ENCODE data around the gene RABGAP1L.
"Not testable (repeated sequence)": the region's sequence is repeated elsewhere in the genome, so short reads cannot be mapped to it uniquely, and the experiment has no call there.

RABGAP1L gene

DNA sequence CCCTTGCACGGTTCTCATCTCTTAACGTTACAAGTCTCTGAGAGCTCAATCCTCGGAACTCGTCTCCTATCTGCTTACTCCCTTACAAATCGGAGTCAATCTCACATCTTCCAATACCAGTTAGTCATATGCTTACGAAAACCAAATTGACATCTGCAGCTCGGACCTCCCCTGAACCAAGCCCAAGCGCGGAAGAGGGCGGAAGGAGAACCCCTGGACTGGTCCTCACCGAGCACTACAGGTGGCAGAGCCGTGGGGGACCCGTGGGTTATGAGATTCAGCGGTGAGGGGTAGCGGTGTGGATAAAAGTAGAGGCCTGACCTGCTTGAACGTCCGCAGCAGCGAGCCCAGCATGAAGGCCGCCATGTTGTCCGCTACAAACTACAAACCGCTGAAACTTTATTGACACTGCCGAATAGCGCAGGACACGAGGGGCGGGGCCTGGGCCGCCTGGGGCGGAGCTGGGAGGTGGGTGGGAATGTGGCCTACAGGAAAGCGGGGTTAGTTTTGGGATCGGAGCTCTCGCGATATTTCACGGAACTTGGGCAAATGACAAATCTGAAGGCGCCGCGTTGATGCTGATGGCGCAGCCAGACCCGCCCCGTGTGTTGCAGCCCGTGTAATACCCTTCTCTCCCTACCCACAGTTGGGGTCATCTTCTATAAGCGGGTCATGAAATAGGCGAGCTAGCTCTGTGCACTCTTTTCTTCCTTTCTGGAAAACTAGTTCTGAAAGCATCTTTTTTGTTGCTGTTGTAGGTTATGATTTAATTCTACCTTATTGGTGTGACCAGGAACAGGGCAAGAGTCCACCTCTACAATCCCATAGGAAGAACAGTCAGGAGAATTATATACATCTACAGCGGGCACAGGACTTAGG lies 864.0 kb downstream of the RABGAP1L start, which contains the start of gene MRPS14:
Gene MRPS14, minus strand, starts transcription at position 383 of the 879 bp plus-strand sequence. Its CDS starts 17 bp downstream, at position 366.
- DNase-seq, result peak; percentile 98

DNA sequence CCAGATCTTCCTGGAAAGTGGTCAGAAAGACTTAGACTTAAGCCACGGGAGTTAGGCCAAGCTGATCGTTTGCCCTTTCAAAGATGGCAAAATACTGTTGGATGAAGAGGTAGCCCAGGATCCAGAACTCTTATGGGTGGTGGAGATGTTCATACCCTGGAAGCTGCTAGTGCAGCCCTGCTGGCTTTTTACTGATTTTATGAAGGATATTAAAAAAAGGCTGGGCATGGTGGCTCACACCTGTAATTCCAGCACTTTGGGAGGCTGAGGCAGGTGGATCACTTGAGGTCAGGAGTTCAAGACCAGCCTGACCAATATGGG lies 864.6 kb downstream of the RABGAP1L start:
- DNase-seq, result not testable (repeated sequence)

DNA sequence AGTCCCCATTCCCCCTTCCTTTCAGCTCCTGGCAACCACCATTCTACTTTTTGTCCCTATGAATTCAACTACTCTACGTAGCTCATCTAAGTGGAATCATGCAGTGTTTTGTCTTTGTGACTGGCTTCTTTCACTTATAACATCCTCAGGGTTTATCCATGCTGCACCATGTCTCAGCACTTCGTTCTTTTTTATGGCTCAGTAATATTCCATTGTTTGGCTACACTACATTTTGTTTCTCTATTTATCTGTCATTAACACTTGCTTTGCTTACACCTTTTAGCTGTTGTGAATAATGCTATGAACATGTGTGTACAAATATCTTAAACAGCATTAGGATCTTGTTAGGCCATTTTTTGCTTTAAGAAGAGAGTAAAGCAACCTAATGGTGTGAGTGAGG lies 865.5 kb downstream of the RABGAP1L start:
- DNase-seq, result no peak

DNA sequence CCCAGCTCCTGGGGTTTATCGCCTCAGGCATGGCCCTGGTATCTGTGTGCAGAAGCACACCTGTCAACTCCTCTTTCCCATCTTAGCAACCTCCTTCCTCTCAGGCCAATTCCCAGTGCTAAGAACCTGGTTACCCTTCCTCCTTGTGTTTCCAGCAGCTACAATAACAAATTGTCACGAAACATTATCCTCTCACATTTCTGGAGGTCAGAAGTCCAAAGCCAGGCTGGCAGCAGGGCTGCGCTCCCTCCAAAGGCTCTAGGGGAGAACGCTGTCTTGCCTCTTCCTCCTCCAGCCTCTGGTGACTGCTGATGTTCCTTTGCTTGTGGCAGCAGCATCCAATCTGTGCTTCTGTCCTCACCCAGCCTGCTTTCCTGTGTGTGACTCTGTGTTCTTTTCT lies 874.6 kb downstream of the RABGAP1L start:
- DNase-seq, result no peak

DNA sequence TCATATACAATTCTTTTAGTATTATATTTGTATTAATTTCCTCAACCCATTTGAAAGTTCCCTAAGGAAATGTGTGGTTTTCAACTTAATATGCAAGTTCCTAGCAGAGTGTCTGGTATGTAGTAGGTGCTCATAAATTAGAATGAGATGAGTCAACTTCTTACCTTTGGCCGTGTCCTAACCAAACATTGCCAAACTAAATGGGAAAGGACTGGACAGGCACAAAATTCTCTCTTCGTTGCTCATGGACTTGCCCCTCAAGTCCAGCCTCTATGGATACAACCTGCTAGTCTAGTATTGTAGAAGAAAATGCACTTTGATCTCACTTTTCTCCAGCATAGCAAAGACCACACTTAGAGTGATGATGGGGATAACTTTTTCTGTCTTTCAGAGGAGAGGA lies 875.5 kb downstream of the RABGAP1L start:
- no peak for DNase-seq

DNA sequence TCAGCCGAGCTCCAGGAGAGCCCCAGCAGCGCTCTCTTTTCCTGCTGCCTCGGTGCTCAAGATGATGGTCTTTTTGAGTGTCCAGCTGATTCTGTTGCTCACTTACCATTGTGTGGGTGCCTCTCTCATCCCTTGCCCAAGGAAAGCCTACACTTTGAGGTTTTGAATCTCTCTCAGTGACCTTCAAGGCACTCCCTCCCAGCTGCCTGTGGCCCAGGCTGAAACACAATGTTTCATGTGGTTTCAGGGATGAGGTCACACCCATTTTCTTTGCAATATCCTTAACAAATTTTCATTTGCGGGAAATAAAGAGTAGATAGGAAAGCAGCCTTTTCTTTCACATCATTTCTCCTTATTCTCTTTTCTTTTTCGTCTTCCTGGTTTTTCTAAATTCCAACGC lies 876.5 kb downstream of the RABGAP1L start:
- no peak for DNase-seq

DNA sequence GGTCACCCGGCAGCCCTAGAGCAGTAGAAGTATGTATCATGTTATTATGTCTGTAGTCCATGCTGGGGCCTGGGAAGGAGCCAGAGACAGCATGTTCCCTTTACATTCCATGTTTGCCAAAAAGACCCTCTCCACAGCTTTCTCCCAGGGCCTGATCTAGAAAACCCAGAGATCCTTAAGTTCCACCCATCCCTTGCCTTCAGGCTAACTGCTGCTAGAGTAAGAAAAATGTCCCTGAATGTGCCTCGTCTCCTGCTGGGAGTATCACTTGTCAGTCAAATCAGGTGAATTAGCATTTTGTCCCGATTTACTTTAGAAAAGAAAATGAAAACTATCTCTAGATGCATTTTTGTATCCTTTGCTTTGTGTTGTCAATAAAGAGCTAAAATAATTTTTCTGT lies 877.2 kb downstream of the RABGAP1L start:
- DNase-seq, result no peak

DNA sequence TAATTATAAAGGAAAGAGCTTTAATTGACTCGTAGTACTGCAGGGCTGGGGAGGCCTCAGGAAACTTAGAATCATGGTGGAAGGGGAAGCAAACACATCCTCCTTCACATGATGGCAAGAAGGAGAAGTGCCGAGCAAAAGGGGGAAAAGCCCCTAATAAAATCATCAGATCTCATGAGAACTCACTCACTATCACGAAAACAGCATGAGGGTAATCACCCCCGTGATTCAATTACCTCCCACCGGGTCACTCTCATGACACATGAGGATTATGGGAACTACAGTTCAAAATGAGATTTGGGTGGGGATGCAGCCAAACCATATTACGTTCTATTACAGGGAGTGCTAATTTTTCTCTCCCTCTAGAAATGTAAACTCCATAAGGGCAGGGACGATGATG lies 878.1 kb downstream of the RABGAP1L start:
- no peak for DNase-seq

DNA sequence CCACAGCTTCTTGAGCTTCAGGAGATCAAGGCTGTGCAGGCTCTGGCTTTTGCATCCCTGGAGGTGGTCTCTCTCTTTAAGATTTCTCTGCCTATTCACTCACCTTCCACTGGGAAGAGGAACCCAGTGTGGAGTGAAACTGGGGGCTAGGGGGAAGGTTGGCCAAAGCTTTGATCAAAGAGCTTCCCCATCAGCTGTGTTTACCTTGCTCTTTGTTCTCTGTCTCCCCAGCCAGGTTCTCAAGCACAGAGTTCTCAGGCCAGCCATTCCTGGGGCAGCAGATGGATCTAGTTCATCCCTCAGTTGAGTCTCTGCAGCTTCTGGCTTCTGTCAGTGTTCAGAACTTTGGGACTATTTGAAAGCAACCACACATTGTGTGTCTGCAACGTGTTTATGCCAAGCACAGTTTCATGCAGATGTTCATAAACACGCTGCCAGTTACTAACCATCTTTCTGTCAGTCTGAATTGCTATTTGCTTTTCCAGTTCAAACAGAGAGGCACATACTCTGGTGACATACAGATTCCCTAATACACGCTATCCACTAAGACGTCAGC lies 881.1 kb downstream of the RABGAP1L start:
- no peak for DNase-seq

DNA sequence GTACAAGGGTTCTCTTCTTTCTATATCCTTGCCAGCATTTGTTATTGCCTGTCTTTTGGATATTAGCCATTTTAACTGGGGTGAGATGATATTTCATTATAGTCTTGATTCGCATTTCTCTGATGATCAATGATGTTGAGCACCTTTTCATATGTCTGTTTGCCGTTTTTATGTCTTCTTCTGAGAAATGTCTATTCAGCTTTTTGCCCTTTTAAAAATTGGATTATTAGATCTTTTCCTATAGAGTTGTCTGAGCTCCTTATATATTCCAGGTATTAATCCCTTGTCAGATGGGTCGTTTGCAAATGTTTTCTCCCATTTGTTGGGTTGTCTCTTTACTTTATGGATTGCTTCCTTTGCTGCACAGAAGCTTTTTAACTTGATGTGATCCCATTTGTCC lies 883.3 kb downstream of the RABGAP1L start:
- no peak for DNase-seq

DNA sequence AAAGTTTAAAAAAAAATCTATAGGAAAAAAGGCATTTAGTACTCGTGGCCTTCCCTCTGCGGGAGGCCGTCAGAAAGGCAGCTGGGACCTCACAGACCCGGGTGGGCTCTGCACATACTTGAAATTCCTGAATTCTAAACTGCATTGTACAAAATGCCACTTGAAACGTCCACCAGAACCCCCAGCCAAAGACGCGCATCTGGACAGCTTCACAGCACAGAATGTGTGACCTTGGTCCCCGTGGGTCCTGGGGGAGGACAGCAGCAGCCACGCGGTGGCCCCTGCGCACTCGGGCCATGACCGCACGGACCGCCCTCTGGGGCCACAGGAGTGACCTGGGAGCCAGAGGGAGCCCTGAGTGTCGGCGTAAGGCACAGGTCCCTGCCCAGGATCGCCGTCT lies 884.5 kb downstream of the RABGAP1L start:
- no peak for DNase-seq

DNA sequence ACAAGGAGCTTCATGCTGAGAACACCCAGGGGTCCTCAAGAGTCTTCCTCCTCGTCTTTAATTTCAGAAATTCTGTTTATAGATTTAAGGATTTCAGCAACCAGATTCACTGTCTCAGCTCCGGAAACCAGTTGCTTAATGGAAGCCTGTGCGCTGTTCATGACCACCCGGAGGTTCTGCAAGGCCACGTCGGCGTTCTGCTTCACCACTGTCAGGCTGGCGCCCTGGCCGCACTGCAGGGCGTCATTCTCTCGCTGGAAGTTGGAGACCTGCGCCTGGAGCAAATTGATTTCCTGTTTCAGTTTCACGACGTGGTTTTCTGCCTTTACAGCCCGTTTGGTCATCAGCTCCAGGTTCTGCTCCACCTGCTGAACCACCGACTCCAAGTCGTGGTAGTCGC lies 885.3 kb downstream of the RABGAP1L start:
- DNase-seq, result not testable (repeated sequence)

Measured in NCI-H774 (cell line).